GM04504 (cell line): ENCODE results near the gene CRACR2B.

Experiments
- DNase-seq: peaks from one replicate; pipeline ENCODE4 v3.0.0-alpha.2; 2012; ENCODE audit warnings: low read depth

CRACR2B gene

GRCh38 chr11:827146-827896, 398 bp upstream of the CRACR2B start:
- DNase-seq, result no peak

GRCh38 chr11:828506-829175, 922 bp downstream of the CRACR2B start:
- no peak for DNase-seq

- DNase-seq, result no peak
Observed at GRCh38 chr11:829176-829846, 1.6 kb downstream of the CRACR2B start.

- no peak for DNase-seq
Observed at GRCh38 chr11:829847-830294, 2.2 kb downstream of the CRACR2B start.

- DNase-seq, result no peak
Observed at GRCh38 chr11:830295-831117, 2.8 kb downstream of the CRACR2B start.

- no peak for DNase-seq
Observed at GRCh38 chr11:831118-831864, 3.6 kb downstream of the CRACR2B start.

- DNase-seq, result no peak
Observed at GRCh38 chr11:831961-832528, 4.3 kb downstream of the CRACR2B start.

GRCh38 chr11:832529-833113, 4.9 kb downstream of the CRACR2B start, which contains the start of gene CD151:
Gene CD151 (plus strand): TSS chr11:832952. CDS start chr11:836070, 3,118 bp downstream.
- DNase-seq, result no peak

- DNase-seq, result no peak
Observed at GRCh38 chr11:833114-833791, 5.5 kb downstream of the CRACR2B start.

GRCh38 chr11:833849-834311, 6.2 kb downstream of the CRACR2B start:
- no peak for DNase-seq

- DNase-seq, result no peak
Observed at GRCh38 chr11:834371-835316, 6.9 kb downstream of the CRACR2B start.

- DNase-seq, result no peak
Observed at GRCh38 chr11:836274-836673, 8.6 kb downstream of the CRACR2B start.

- DNase-seq, result no peak
Observed at GRCh38 chr11:836700-837099, 9.0 kb downstream of the CRACR2B start.

- DNase-seq, result no peak
Observed at GRCh38 chr11:837189-837989, 9.7 kb downstream of the CRACR2B start.

- no peak for DNase-seq
Observed at GRCh38 chr11:837990-838307, 10.2 kb downstream of the CRACR2B start.

GRCh38 chr11:838441-839279, 10.9 kb downstream of the CRACR2B start:
- DNase-seq, result no peak

- no peak for DNase-seq
Observed at GRCh38 chr11:839280-839623, 11.5 kb downstream of the CRACR2B start.
